ENCODE results near the gene PYGO1. TPM values are rescaled to one million over a fixed set of nuclear protein-coding genes. Genes with fewer than 3 reads are reported as not detected.
"Not testable (repeated sequence)": the region's sequence is repeated elsewhere in the genome, so short reads cannot be mapped to it uniquely, and the experiment has no call there.

The PYGO1 gene, protein sequence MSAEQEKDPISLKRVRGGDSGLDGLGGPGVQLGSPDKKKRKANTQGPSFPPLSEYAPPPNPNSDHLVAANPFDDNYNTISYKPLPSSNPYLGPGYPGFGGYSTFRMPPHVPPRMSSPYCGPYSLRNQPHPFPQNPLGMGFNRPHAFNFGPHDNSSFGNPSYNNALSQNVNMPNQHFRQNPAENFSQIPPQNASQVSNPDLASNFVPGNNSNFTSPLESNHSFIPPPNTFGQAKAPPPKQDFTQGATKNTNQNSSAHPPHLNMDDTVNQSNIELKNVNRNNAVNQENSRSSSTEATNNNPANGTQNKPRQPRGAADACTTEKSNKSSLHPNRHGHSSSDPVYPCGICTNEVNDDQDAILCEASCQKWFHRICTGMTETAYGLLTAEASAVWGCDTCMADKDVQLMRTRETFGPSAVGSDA
- 0.18 TPM for total RNA-seq

- peak; percentile 44 for DNase-seq (ENCODE audit: low spot score)
- peak; percentile 60 for ATAC-seq
Measured at GRCh38 chr15:55588070-55588814, at the start of gene PYGO1. Gene PYGO1, minus strand, starts transcription at chr15:55588345. Its CDS starts 462 bp downstream, at chr15:55587883.

GRCh38 chr15:55637086-55637485 is 48.9 kb upstream of the PYGO1 start:
- DNase-seq (ENCODE audit: low spot score) (no peak), ATAC-seq (no peak)

DNA sequence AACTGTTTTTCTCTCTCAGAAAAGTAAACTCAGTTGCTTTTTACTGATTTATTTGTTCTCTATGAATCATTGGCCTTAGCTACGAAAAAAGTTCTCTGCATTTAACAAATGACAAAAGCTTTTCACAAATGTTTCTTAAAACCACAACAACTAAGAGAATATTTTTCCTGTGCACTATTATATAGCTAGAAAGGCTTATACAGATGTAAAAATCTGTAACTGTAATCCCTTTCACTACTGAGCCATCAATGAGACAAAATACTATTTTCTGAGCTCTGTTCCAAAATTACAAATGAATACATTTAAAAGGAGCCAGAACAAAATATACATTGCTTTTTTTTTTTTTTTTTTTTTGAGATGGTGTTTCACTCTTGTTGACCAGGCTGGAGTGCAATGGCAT is 45.6 kb upstream of the PYGO1 start:
- no peak for ATAC-seq
- DNase-seq (ENCODE audit: low spot score): no peak

DNA sequence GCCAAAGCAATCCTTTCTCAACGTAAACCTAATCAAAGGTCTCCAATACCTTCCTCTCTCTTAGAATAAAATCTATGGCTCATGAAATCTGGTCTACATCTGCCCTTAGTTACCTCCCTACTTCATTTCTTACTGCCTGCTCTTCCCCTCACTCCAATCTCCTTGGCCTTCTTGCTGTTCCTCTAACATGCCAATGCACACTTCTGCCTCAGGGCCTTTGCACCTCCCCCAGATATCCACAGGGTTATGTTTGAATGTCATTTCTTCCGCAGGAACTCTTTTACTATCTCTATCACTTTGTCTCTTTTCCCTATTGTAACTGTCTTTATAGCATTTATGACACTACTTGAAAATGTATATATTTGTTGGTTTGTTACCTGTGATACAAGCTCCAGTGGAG is 44.3 kb upstream of the PYGO1 start:
- DNase-seq (ENCODE audit: low spot score) (no peak), ATAC-seq (no peak)

DNA sequence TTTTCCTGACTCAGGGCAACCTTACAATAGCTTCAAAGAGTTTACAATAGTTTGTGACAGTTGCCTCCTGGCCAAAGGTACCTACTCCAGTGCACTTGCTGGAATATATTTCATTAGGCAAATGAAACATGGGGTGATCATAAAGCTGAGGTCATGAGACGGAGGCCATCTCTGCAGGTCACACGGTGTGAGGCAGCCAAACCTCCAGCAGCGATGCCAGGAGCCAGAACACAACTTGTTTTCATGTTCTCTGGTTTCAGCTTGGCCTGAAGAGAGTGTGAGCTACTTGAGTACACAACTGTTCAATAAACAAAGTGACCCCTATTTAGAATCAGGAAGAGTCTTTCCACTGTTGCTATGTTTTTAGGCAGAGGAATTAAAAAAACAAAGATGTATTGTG is 42.7 kb upstream of the PYGO1 start:
- ATAC-seq (no peak), DNase-seq (ENCODE audit: low spot score) (no peak)

GRCh38 chr15:55628369-55628730 is 40.2 kb upstream of the PYGO1 start:
- DNase-seq (ENCODE audit: low spot score) (no peak), ATAC-seq (no peak)

- DNase-seq (ENCODE audit: low spot score) (no peak), ATAC-seq (no peak)
Measured at GRCh38 chr15:55627730-55628368, 39.7 kb upstream of the PYGO1 start.

DNA sequence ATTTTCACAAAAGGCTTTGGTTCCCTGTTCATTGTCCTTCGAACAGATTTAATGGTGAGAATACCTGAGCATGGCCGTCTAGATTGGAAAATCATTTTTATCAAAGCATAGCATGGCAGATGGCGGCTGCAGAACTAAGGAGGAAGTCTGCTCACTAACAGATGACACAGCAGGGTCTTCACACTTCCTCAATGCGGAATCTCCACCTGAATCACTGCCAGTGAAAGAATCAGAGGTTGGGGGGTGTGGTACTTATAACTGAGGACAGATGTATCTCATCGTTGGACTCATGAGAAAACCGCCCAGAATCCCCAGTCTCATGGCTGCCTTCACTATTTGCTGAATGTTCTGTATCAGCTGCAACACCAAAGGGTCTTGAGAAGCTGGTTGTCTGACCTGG is 31.6 kb upstream of the PYGO1 start:
- no peak for DNase-seq (ENCODE audit: low spot score)
- no peak for ATAC-seq

GRCh38 chr15:55618387-55618786 is 30.2 kb upstream of the PYGO1 start:
- ATAC-seq: no peak
- DNase-seq (ENCODE audit: low spot score): no peak

DNA sequence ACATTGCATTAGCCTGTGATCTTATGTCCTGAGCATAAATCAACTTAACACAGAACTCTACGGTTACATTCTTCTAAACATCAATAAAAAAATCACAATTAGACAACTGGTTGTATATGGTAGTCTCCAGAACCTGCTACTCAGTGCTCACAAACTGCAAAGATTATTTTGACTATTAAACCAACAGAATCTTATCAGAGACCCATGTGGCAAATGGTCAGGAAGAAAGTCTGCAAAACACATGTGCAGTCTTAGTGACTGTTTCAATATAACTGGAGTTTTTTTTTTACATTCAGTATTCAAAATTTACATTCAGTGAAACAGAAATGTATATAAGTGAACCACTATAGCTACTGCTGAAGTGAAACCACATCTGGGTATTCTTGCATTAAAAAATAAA is 27.3 kb upstream of the PYGO1 start:
- ATAC-seq (no peak), DNase-seq (ENCODE audit: low spot score) (no peak)

GRCh38 chr15:55613727-55614126 is 25.6 kb upstream of the PYGO1 start:
- no peak for DNase-seq (ENCODE audit: low spot score)

DNA sequence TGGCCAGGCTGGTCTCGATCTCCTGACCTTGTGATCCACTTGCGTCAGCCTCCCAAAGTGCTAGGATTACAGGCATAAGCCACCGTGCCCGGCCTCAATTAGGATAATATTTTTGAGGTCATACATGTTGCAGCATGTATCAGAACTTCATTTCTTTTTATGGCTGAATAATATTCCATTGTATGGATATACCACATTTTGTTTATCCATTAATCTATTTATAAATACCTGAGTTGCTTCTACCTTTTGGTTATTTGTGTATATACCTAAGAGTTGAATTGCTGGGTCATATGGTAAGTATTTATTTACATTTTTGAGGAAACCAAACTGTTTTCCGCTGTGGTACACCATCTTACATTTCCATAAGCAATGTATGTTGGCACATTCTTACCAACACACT is 18.1 kb upstream of the PYGO1 start:
- DNase-seq (ENCODE audit: low spot score): no peak

More at GRCh38 chr15:55613727-55614126, 25.6 kb upstream of the PYGO1 start:
- ATAC-seq: no peak

DNA sequence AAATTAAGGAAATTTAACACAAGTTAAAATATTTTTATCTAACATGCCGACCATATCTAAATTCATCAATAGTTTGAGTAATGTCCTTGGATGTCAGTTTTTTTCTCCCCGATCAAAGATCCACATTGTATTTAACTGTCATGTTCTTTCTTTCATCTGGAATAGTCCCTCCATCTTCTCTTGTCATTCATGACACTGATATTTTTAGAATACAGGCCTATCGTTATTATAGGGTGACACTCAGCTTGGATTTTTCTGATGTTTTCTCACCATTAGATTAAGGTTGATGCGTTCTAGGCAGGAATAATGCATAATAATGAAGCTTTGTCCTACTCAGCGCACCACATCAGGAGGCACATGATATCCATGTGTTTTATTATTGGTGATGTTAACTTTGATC is 13.2 kb upstream of the PYGO1 start:
- ATAC-seq: no peak
- no peak for DNase-seq (ENCODE audit: low spot score)

More for the DNA sequence above, 18.1 kb upstream of the PYGO1 start:
- ATAC-seq: no peak

- DNase-seq (ENCODE audit: low spot score) (no peak), ATAC-seq (no peak)
Measured at GRCh38 chr15:55599439-55599838, 11.3 kb upstream of the PYGO1 start.

- not testable (repeated sequence) for ATAC-seq; DNase-seq (ENCODE audit: low spot score)
Measured at GRCh38 chr15:55593019-55593418, 4.9 kb upstream of the PYGO1 start.

- DNase-seq (ENCODE audit: low spot score): no peak
- ATAC-seq: no peak
Measured at GRCh38 chr15:55590788-55591187, 2.6 kb upstream of the PYGO1 start.

- no peak for DNase-seq (ENCODE audit: low spot score)
- no peak for ATAC-seq
Measured at GRCh38 chr15:55589287-55589686, 1.1 kb upstream of the PYGO1 start.

- ATAC-seq: no peak
- DNase-seq (ENCODE audit: low spot score): no peak
Measured at GRCh38 chr15:55588815-55589115, 620 bp upstream of the PYGO1 start.

- DNase-seq (ENCODE audit: low spot score) (no peak), ATAC-seq (peak; percentile 32)
Measured at GRCh38 chr15:55587321-55588069, 650 bp downstream of the PYGO1 start.

DNA sequence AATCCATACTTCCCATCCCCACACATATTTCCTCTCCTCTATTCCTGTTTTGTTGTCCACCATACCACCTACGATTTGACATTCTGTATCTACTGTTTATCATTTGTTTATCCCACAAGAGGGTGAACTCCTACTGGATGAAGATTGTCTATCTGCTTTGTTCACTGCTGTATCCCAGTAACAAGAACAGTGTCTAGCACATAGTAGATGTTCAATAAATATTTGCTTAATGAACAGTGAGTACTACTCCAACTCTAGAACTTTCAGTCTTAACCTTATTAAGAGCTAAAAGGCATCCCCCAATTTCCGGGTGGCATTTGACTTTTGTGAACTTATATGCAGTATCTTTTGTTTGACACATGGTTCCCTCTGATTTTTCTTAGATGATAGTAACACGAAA is 1.3 kb downstream of the PYGO1 start:
- DNase-seq (ENCODE audit: low spot score) (no peak), ATAC-seq (no peak)

GRCh38 chr15:55576943-55577342 is 11.2 kb downstream of the PYGO1 start:
- no peak for DNase-seq (ENCODE audit: low spot score)
- no peak for ATAC-seq

Data from left lobe of liver (tissue), 2 donors.